Endothelial cell of hepatic sinusoid (primary cell): Measurements from ENCODE around the gene FANCC.
"Not testable (repeated sequence)": the region's sequence is repeated elsewhere in the genome, so short reads cannot be mapped to it uniquely, and the experiment has no call there.

Experiments used
- in situ Hi-C: cut with HindIII; loops from 2 replicates; pipeline ENCODE4 v1.10.0; 2017; ENCODE audit warnings: low sequenced_read_pairs

Gene FANCC

GRCh38 chr9:95284162-95285080, 33.1 kb downstream of the FANCC start:
- in situ Hi-C loops: no loop called here

- in situ Hi-C loops: no loop called here
These were observed 33.8 kb downstream of the FANCC start for GRCh38 chr9:95283673-95284072.

GRCh38 chr9:95282332-95282731, 35.2 kb downstream of the FANCC start:
- in situ Hi-C loops: no loop called here

GRCh38 chr9:95280745-95281144, 36.8 kb downstream of the FANCC start:
- in situ Hi-C loops: no loop called here

GRCh38 chr9:95277509-95277908, 40.0 kb downstream of the FANCC start:
- in situ Hi-C loops: no loop called here

- in situ Hi-C loops: no loop called here
These were observed 41.0 kb downstream of the FANCC start for GRCh38 chr9:95276395-95276954.

GRCh38 chr9:95274160-95274559, 43.3 kb downstream of the FANCC start:
- in situ Hi-C loops: not testable (repeated sequence)

- in situ Hi-C loops: no loop called here
These were observed 44.0 kb downstream of the FANCC start for GRCh38 chr9:95273369-95274022.

- in situ Hi-C loops: no loop called here
These were observed 44.7 kb downstream of the FANCC start for GRCh38 chr9:95272830-95273229.

- in situ Hi-C loops: no loop called here
These were observed 46.7 kb downstream of the FANCC start for GRCh38 chr9:95270790-95271189.

- in situ Hi-C loops: not testable (repeated sequence)
These were observed 47.4 kb downstream of the FANCC start for GRCh38 chr9:95269803-95270773.

- in situ Hi-C loops: no loop called here
These were observed 48.8 kb downstream of the FANCC start for GRCh38 chr9:95268681-95269080.

- in situ Hi-C loops: no loop called here
These were observed 50.9 kb downstream of the FANCC start for GRCh38 chr9:95266649-95267048.

- in situ Hi-C loops: no loop called here
These were observed 51.5 kb downstream of the FANCC start for GRCh38 chr9:95265960-95266359.

GRCh38 chr9:95264954-95265615, 52.4 kb downstream of the FANCC start:
- in situ Hi-C loops: no loop called here

GRCh38 chr9:95261890-95262289, 55.6 kb downstream of the FANCC start:
- in situ Hi-C loops: no loop called here

- in situ Hi-C loops: no loop called here
These were observed 66.9 kb downstream of the FANCC start for GRCh38 chr9:95250462-95251221.

- in situ Hi-C loops: no loop called here
These were observed 67.5 kb downstream of the FANCC start for GRCh38 chr9:95249986-95250385.

GRCh38 chr9:95246547-95246946, 71.0 kb downstream of the FANCC start:
- in situ Hi-C loops: no loop called here
